Spleen (tissue), 11 donors: ENCODE data around the gene DDX11. TPM values are rescaled to one million over a fixed set of nuclear protein-coding genes. Genes with fewer than 3 reads are reported as not detected.
"Not testable (repeated sequence)": the region's sequence is repeated elsewhere in the genome, so short reads cannot be mapped to it uniquely, and the experiment has no call there.

Source experiments
- DNase-seq: peaks from one replicate; pipeline ENCODE4 v3.0.0-alpha.2; 2020
- H3K27ac ChIP-seq, 8 donors: fragments of 200-600 bp; sonication (generic) in 7 of 8; 1 replicate in 4 of 8; 2 replicates in 4 of 8; pipeline versions ENCODE4 v1.5.0 to v1.8.0; 2016 to 2021; ENCODE audit warnings: inconsistent platforms in 4 of 8, mild to moderate bottlenecking in 4 of 8, moderate library complexity in 1 of 8
- H3K27me3 ChIP-seq, 7 donors: fragments of 200-600 bp; sonication (generic) in 6 of 7; replicated peaks in 1 of 7; 1 replicate in 4 of 7; 2 replicates in 3 of 7; pipeline versions ENCODE4 v1.5.0 to v1.8.0; 2016 to 2021; ENCODE audit warnings: inconsistent platforms in 3 of 7, mild to moderate bottlenecking in 1 of 7
- H3K36me3 ChIP-seq, 6 donors: fragments of 200-600 bp; sonication (generic) in 5 of 6; 1 replicate in 4 of 6; 2 replicates in 2 of 6; pipeline versions ENCODE4 v1.5.0 to v1.8.0; 2016 to 2021; ENCODE audit warnings: inconsistent platforms in 2 of 6
- H3K4me1 ChIP-seq, 6 donors: fragments of 200-600 bp; sonication (generic) in 5 of 6; 1 replicate in 3 of 6; 2 replicates in 3 of 6; pipeline versions ENCODE4 v1.5.0 to v1.8.0; 2016 to 2021; ENCODE audit warnings: inconsistent platforms in 3 of 6
- H3K4me3 ChIP-seq, 8 donors: fragments of 200-600 bp; sonication (generic) in 7 of 8; 1 replicate in 4 of 8; 2 replicates in 4 of 8; pipeline versions ENCODE4 v1.5.0 to v1.8.0; 2016 to 2021; ENCODE audit warnings: inconsistent platforms in 4 of 8, mild to moderate bottlenecking in 4 of 8, moderate library complexity in 2 of 8
- H3K9me3 ChIP-seq, 8 donors: fragments of 200-600 bp; sonication (generic) in 7 of 8; 1 replicate in 4 of 8; 2 replicates in 4 of 8; pipeline versions ENCODE4 v1.5.0 to v1.8.0; 2016 to 2021; ENCODE audit warnings: inconsistent platforms in 4 of 8
- POLR2A ChIP-seq, 3 donors: fragments of 450-650 bp; IDR thresholded peaks; one replicate each; pipeline ENCODE4 v1.5.1; 2017; ENCODE audit warnings: antibody characterized with exemption in 3 of 3, mild to moderate bottlenecking in 1 of 3
- POLR2AphosphoS5 ChIP-seq, 3 donors: sonication (generic); formaldehyde crosslinking; IDR thresholded peaks; one replicate each; pipeline ENCODE4 v1.5.1; 2017; ENCODE audit warnings: antibody characterized with exemption in 3 of 3
- WGBS, 5 donors: extraction: QIAGEN DNeasy Blood & Tissue Kit in 3 of 5; methylation state at CpG; one replicate each; pipeline versions ENCODE4 v1.1.5 to v1.1.7; 2013 to 2018; 5-methylcytosine and 5-hydroxymethylcytosine counted together
- intact Hi-C: fragments of 100-400 bp; cut with DNase I; formaldehyde crosslinking; loops from one replicate; pipeline ENCODE4 v1.15.0; 2023; ENCODE audit warnings: low total_unique reads
- polyA plus RNA-seq, 3 donors: library from polyadenylated mRNA; stranded (reverse); fragments of 200-250 nt; gene quantifications; one replicate each; pipeline ENCODE4 v1.2.1, GENCODE V29; 2013
- total RNA-seq, 7 donors: library from RNA; depleted of rRNA in 3 of 7; stranded (reverse); fragments of >200 nt in 3 of 7; fragmentation: NEBNext Ultra II Directional in 4 of 7; extraction: Animal tissue kit (Norgen Biotek cat#: 25700) in 4 of 7; gene quantifications; one replicate each; pipeline versions ENCODE4 v1.1.0 to v1.2.1, GENCODE V29; 2016 to 2021
- TF ChIP-seq, protein P1 (sequence below), 11 experiments: fragments of 200-600 bp in 7 of 11; fragments of 450-650 bp in 4 of 11; sonication (generic) in 4 of 11; IDR thresholded peaks in 8 of 11; conservative IDR thresholded peaks in 3 of 11; 1 replicate in 7 of 11; 2 replicates in 4 of 11; pipeline versions ENCODE4 v1.4.0 to v1.8.0; 2016 to 2021; ENCODE audit warnings: antibody characterized with exemption in 11 of 11, inconsistent platforms in 4 of 11, mild to moderate bottlenecking in 1 of 11
- donor health status: healthy with polysubstance abuse.
- donor health status: DM: no; HTN: no; CAD: no; lungs with moderate emphysema.
- donor health status: DM: no; HTN: no; CAD: no.
- donor health status: Bipolar disorder and iron deficiency.
- donor health status: healthy.
- donor health status: DM: no; HTN: no; CAD: no.
- donor health status: DM: yes; HTN: yes; CAD: no.

DDX11 gene
- total and polyA plus RNA-seq, 10 donors: 13.3 to 66.7 (median 34.0) TPM

- Histone ChIP-seq H3K4me3 (no peak overlapping the region), H3K36me3 (no peaks in the 10 kb centered on the region), H3K9me3 (no peaks in the 10 kb centered on the region), H3K27me3 (peaks cover 0 to 6% (median 0%) of the 10 kb centered on the region in 7 donors), H3K4me1 (no peaks in the 10 kb centered on the region), H3K27ac (no peak overlapping the region)
- TF ChIP-seq, protein P1, sequence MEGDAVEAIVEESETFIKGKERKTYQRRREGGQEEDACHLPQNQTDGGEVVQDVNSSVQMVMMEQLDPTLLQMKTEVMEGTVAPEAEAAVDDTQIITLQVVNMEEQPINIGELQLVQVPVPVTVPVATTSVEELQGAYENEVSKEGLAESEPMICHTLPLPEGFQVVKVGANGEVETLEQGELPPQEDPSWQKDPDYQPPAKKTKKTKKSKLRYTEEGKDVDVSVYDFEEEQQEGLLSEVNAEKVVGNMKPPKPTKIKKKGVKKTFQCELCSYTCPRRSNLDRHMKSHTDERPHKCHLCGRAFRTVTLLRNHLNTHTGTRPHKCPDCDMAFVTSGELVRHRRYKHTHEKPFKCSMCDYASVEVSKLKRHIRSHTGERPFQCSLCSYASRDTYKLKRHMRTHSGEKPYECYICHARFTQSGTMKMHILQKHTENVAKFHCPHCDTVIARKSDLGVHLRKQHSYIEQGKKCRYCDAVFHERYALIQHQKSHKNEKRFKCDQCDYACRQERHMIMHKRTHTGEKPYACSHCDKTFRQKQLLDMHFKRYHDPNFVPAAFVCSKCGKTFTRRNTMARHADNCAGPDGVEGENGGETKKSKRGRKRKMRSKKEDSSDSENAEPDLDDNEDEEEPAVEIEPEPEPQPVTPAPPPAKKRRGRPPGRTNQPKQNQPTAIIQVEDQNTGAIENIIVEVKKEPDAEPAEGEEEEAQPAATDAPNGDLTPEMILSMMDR (IDR thresholded peaks at IDR 0.05 in 8 of 11, conservative IDR thresholded peaks at IDR 0.05 in 3 of 11): no peak
- no peak for TF ChIP-seq POLR2AphosphoS5 (IDR thresholded peaks at IDR 0.05)
- no peak for TF ChIP-seq POLR2A (IDR thresholded peaks at IDR 0.05)
- no peak for DNase-seq
- 85 to 98% (median 88%) methylated on average over 2 of the region's 2 CpGs for WGBS, 5 donors
- intact Hi-C loops: no loop called here
Observed at GRCh38 chr12:31037931-31038330, 35.7 kb upstream of the DDX11 start.

DNA sequence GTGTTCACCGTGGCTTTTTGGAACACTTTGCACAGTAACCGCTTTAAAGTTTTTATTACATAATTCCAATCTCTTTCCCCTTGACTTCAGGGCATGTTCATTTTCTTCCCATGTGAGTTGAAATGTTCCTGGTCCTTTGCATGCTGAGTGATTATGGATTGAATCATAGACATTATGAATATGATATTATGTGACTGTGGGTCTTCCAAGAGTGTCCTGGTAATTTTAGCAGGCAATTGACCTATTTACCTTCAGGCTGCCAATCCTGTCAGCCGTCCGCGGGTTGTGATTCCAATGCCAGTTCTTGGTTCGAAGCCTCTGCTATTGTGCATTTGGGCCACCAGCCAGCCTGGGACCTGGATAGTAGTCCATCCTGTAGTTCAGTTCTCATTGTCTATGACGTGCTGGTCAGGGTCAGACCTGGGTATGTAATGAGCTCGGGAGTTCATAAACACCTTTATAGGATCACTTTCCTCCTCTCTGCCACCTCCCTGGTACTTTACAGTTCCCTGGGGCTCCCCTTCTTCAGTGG is 32.6 kb upstream of the DDX11 start:
- Histone ChIP-seq H3K27me3 (peaks cover 0 to 6% (median 0%) of the 10 kb centered on the region in 7 donors), H3K36me3 (no peaks in the 10 kb centered on the region), H3K27ac (no peak overlapping the region), H3K4me3 (no peak overlapping the region), H3K4me1 (no peaks in the 10 kb centered on the region), H3K9me3 (no peaks in the 10 kb centered on the region)
- intact Hi-C loops: no loop called here
- TF ChIP-seq, protein P1 (IDR thresholded peaks at IDR 0.05 in 8 of 11, conservative IDR thresholded peaks at IDR 0.05 in 3 of 11): no peak
- no peak for TF ChIP-seq POLR2A (IDR thresholded peaks at IDR 0.05)
- no peak for TF ChIP-seq POLR2AphosphoS5 (IDR thresholded peaks at IDR 0.05)
- 84 to 92% (median 85%) methylated on average over 8 of the region's 8 CpGs for WGBS, 5 donors
- no peak for DNase-seq

DNA sequence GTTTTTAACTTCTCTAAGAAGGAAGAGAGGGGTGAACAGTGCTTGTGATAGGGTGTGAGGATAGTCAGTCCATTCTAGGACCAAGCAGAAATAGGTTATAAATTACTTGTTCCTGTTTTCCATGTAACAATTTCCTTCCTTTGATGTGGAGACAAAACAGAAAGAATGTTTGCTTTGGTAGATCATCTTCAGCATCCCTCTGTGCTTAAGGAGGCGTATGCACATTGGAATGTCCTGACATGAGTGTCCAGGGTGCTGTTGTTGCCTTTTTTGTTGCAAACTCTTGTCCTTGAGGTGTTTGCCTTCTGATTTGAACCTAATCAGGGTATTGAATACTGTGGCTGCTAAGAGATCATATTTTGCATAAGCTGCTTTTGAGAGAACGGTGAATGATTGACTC is 23.5 kb upstream of the DDX11 start:
- H3K36me3 ChIP-seq, intact Hi-C loops, H3K4me3 ChIP-seq, DNase-seq, H3K4me1 ChIP-seq, H3K9me3 ChIP-seq, H3K27ac ChIP-seq, H3K27me3 ChIP-seq: not testable (repeated sequence)
- WGBS, 5 donors: 84 to 98% (median 93%) methylated on average over 2 of the region's 2 CpGs

DNA sequence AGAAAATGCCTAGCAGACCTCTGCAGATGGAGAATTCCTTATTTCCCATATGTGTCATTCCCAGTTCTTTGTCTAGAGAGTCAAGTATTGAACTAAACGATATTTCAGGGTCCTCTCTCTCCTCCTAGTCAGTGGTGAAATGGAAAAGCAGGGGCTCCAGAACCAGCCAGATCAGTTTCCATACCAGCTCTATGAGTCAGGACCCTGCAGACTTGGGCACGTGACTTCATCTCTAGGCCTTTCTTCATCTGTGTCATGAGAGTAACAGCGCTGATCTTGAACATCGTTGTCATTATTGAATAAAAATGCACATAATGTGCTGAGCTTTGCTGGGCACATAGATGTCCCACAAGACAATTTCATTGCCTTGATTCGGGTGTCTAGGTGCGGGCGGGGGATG is 23.1 kb upstream of the DDX11 start:
- H3K4me1 ChIP-seq, H3K27me3 ChIP-seq, H3K36me3 ChIP-seq, H3K27ac ChIP-seq, intact Hi-C loops, H3K9me3 ChIP-seq, H3K4me3 ChIP-seq, DNase-seq: not testable (repeated sequence)
- 92 to 98% (median 96%) methylated on average over 6 to 7 of the region's 7 CpGs for WGBS, 5 donors

- H3K27ac ChIP-seq, H3K4me1 ChIP-seq, intact Hi-C loops, H3K27me3 ChIP-seq, H3K9me3 ChIP-seq, H3K4me3 ChIP-seq, H3K36me3 ChIP-seq, DNase-seq: not testable (repeated sequence)
- WGBS, 5 donors: 42 to 54% (median 52%) methylated on average over 5 of the region's 5 CpGs
Observed at GRCh38 chr12:31051692-31052091, 22.0 kb upstream of the DDX11 start.

DNA sequence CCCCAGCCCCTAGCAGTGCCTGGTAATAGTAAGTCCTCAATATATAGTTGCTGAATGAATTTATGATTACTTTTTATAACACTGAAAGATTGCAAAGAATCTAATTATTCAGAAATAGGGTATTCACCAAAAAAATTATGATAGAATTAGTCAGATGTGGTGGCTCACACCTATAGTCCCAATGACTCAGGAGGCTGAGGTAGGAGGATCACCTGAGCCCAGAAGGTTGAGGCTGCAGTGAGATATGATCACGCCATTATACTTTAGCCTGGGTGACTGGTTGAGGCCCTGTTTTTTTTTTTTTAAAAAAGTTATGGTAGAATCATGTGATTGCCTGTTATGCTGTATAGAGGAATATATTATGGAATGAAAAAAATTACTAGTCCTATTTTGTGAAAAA is 21.5 kb upstream of the DDX11 start:
- 83 to 98% (median 93%) methylated on average over 1 of the region's 1 CpG for WGBS, 5 donors
- H3K27me3 ChIP-seq, intact Hi-C loops: not testable (repeated sequence)

GRCh38 chr12:31052666-31053439 is 20.8 kb upstream of the DDX11 start:
- intact Hi-C loops, DNase-seq, H3K4me1 ChIP-seq, H3K4me3 ChIP-seq, H3K27ac ChIP-seq, H3K27me3 ChIP-seq, H3K9me3 ChIP-seq, H3K36me3 ChIP-seq: not testable (repeated sequence)
- WGBS, 5 donors: 72 to 86% (median 84%) methylated on average over 7 of the region's 7 CpGs

More for the DNA sequence above, 21.5 kb upstream of the DDX11 start:
- not testable (repeated sequence) for H3K9me3 ChIP-seq, H3K27ac ChIP-seq, H3K36me3 ChIP-seq, DNase-seq, H3K4me1 ChIP-seq, H3K4me3 ChIP-seq
